ENCODE measurements around the gene VPS18.

The VPS18 gene

GRCh38 chr15:40904552-40905201, 10.4 kb downstream of the VPS18 start:
- H3K4me3 ChIP-seq (ENCODE audit: low read depth, low read length): no peak overlapping the region
- TF ChIP-seq, protein P1, sequence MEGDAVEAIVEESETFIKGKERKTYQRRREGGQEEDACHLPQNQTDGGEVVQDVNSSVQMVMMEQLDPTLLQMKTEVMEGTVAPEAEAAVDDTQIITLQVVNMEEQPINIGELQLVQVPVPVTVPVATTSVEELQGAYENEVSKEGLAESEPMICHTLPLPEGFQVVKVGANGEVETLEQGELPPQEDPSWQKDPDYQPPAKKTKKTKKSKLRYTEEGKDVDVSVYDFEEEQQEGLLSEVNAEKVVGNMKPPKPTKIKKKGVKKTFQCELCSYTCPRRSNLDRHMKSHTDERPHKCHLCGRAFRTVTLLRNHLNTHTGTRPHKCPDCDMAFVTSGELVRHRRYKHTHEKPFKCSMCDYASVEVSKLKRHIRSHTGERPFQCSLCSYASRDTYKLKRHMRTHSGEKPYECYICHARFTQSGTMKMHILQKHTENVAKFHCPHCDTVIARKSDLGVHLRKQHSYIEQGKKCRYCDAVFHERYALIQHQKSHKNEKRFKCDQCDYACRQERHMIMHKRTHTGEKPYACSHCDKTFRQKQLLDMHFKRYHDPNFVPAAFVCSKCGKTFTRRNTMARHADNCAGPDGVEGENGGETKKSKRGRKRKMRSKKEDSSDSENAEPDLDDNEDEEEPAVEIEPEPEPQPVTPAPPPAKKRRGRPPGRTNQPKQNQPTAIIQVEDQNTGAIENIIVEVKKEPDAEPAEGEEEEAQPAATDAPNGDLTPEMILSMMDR (IDR thresholded peaks at IDR 0.05; ENCODE audit: low read depth, low read length): no peak

GRCh38 chr15:40906091-40906990, 12.1 kb downstream of the VPS18 start:
- peak overlapping the region; percentile 42 for H3K4me3 ChIP-seq (ENCODE audit: low read depth, low read length)
- TF ChIP-seq, protein P1 (IDR thresholded peaks at IDR 0.05; ENCODE audit: low read depth, low read length): peak; percentile 65

GRCh38 chr15:40906991-40907802, 12.9 kb downstream of the VPS18 start:
- TF ChIP-seq, protein P1 (IDR thresholded peaks at IDR 0.05; ENCODE audit: low read depth, low read length): no peak
- H3K4me3 ChIP-seq (ENCODE audit: low read depth, low read length): peak overlapping the region; percentile 42

- H3K4me3 ChIP-seq (ENCODE audit: low read depth, low read length): no peak overlapping the region
- TF ChIP-seq, protein P1 (IDR thresholded peaks at IDR 0.05; ENCODE audit: low read depth, low read length): no peak
Observed at GRCh38 chr15:40908095-40908494, 13.8 kb downstream of the VPS18 start.

DNA sequence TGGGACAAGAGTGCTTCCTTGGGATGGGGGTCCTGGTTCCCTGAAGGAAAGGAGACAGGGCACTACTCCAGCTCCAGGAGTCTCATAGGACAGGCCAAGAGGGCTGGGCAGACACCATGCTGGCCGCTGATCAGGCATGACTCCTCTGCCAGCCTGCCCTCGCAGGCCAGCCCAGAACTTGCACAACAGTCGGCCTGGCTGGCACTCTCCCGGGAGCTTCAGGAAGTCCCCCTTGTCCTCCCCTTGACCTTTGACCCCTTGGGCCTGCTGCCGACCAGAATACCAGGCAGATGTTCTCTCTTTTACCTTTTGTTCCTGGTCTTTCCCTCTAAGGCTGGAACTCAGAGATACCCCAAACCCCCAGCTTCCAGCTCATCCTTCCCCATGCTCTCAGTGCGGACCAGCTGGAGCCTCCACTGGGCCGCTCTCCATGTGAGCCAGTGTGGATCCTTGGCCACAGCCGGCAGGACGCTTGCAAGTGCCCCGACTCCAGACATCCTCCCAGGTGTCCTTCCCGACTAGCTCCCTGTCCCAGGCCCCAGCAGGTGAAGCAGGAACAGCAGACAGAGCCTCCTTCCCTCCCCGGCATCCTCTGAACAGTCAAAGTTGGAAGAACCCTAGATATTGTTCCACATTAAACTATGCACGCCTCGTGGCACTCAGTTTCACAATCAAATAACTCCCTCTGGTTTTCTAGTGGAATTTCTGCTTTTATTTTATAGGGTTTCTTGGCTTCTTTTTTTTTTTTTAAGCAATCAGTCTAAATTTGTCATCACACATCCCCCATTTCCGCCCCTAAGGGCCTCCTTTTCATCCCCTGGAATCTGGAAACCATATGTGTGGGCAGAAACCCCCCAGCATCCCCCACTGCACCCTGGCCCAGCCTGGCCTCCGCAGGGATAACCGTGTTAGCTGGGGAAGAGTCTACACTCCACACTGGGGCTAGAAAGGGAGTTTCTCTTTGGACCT, 15.7 kb downstream of the VPS18 start:
- H3K4me3 ChIP-seq (ENCODE audit: low read depth, low read length): no peak overlapping the region
- TF ChIP-seq, protein P1 (IDR thresholded peaks at IDR 0.05; ENCODE audit: low read depth, low read length): no peak

DNA sequence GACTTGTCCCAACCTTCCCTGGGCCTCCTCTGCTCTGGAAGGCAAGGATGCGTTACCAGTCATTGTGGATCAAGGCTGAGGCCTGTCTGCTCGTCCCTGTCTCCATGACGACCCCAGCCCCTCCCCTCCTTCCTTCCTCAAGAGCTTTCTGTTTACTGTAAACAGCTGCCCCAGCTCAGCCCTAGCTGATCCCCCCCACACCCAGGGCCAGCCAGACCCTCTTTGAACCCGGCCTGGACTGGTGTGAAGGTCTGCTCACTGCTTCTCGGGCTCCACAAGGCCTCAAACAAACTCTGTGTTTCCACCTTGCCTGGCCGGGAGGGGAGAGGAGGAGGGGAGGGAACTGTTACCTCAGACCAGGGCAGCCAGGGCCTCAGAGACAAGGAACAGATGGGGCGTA, 16.9 kb downstream of the VPS18 start:
- TF ChIP-seq, protein P1 (IDR thresholded peaks at IDR 0.05; ENCODE audit: low read depth, low read length): no peak
- no peak overlapping the region for H3K4me3 ChIP-seq (ENCODE audit: low read depth, low read length)

Measured in WI38 (cell line).